Stimulated activated CD4-positive, alpha-beta T cell treated with anti-CD3 and anti-CD28 coated beads, Interleukin-2, amount 100 ng/mL, for 24 hours (primary cell): Measurements from ENCODE around the gene PRIM2.
"Not testable (repeated sequence)": the region's sequence is repeated elsewhere in the genome, so short reads cannot be mapped to it uniquely, and the experiment has no call there.

Experiments
- DNase-seq, 2 donors: peaks; one replicate each; pipeline ENCODE4 v3.0.0-alpha.2; 2020

The PRIM2 gene

GRCh38 chr6:57658526-57658925 is 341.1 kb downstream of the PRIM2 start:
- not testable (repeated sequence) for DNase-seq

- not testable (repeated sequence) for DNase-seq
Observed at GRCh38 chr6:57659794-57660193, 342.4 kb downstream of the PRIM2 start.

- DNase-seq, result not testable (repeated sequence)
Observed at GRCh38 chr6:57660940-57661339, 343.5 kb downstream of the PRIM2 start.

- not testable (repeated sequence) for DNase-seq
Observed at GRCh38 chr6:57668108-57668507, 350.7 kb downstream of the PRIM2 start.

- DNase-seq, result not testable (repeated sequence)
Observed at GRCh38 chr6:57671237-57671636, 353.8 kb downstream of the PRIM2 start.

GRCh38 chr6:57671937-57672627 is 354.7 kb downstream of the PRIM2 start:
- not testable (repeated sequence) for DNase-seq

- not testable (repeated sequence) for DNase-seq
Observed at GRCh38 chr6:57673281-57673680, 355.9 kb downstream of the PRIM2 start.

- not testable (repeated sequence) for DNase-seq
Observed at GRCh38 chr6:57675386-57675785, 358.0 kb downstream of the PRIM2 start.

- DNase-seq, result not testable (repeated sequence)
Observed at GRCh38 chr6:57696382-57696781, 379.0 kb downstream of the PRIM2 start.
